ENCODE measurements around the gene CDH23.

CDH23 gene

GRCh38 chr10:71368643-71369042 is 28.1 kb upstream of the CDH23 start:
- intact Hi-C loops (cut with DNase I) = no loop called here
- DNase-seq = peak in 1 of 10 donors; percentile 3

- DNase-seq = peak in 2 of 10 donors; percentile 5 to 30
- intact Hi-C loops (cut with DNase I) = no loop called here
Observed at GRCh38 chr10:71369602-71370001, 27.1 kb upstream of the CDH23 start.

DNA sequence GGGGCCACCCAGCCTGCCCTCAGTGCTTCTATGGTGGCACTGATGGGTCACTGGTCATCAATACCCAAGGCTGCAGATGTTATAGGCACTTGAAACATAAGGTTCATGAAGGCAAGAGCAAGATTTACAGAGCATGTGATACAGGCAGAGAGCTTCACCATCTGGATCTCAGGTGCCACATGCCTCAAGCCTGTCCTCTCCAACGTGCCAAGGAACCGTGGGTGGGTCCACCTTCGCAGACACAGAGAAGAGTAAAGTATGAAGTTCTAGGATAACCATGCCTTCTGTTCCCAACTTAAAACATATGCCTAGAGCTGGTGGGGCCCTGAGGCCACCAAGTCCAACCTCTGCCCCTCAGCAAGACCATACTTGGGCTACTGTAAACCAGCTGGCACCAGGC is 26.7 kb upstream of the CDH23 start:
- intact Hi-C loops (cut with DNase I) = no loop called here

DNA sequence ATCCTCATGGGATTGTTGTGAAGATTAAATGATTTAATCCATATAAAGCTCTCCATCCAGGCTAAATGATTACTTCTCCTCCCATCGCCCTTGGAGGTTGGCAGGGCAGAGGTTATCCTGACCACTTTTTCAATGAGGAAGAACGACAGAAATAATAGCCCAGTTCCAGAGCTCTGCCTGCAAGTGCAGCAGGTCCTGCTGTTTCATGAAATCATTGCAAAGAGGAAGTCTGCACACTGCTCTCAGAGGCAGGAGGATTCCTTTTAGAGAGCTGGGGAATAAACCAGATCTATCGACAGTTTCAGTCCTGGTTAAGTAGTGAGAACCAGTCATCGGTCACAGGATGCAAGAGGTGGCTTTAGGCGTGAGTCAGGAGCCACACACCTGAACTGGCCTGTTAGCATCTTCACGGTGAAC is 25.0 kb upstream of the CDH23 start:
- intact Hi-C loops (cut with DNase I) = no loop called here
- peak in 2 of 10 donors; percentile 1 to 2 for DNase-seq

More for the DNA sequence above, 26.7 kb upstream of the CDH23 start:
- DNase-seq = peak in 2 of 10 donors; percentile 54 to 72

DNA sequence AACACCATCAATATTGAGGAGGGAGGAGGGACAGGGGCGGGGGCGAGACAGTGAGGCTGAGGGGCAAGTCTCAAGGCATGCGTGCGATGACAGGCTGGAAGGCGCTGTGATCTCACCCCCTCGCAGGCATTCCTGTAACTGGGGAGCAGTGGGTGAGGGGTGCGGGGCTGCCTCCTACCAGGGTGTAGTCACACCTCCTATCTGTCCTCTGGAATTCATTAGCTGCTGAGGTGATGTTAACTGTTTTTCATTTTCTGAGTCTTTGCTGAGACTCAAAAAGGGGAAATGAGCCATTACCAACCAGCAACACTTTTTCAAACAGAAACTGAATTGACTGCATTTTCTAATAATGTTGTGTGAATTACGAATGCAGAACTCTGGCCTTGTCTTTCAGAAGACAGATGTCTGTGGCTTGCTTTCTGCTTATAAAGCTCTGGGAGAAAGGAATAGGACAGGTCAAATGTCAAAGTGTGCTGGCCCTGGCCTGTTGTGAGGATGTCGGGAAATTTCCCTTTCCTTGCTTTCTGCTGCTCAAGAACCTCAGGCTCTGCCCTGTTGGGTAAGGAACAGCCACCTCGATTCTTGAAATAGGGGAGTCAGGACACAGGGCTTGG is 23.7 kb upstream of the CDH23 start:
- intact Hi-C loops (cut with DNase I) = no loop called here
- peak in 2 of 10 donors; percentile 43 to 77 for DNase-seq

- intact Hi-C loops (cut with DNase I) = no loop called here
Observed at GRCh38 chr10:71374481-71375233, 22.1 kb upstream of the CDH23 start.

DNA sequence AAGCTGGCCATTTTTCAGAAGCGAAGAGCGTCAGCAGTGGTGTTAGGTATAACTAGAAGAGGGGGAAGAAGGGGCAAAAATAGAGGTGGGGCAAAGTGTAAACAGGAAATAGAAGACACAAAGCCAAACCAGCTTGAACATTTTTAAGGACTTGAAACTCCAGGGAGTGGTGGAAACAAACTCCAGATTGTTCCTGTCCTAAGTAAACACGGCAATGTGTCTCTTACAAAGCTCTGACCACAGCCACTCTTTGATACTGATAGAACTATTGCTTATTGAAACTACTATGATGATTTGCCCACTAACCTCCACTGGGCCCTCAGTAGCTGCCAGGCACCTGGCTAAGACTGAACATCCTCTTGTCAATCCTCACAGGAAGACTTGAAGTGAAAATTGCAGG is 20.8 kb upstream of the CDH23 start:
- intact Hi-C loops (cut with DNase I) = loop anchor here (2.0 kb wide), 1 partner anchor 57 kb away; the partner anchor contains the start of gene SLC29A3
- peak in 2 of 10 donors; percentile 1 to 53 for DNase-seq

More at GRCh38 chr10:71374481-71375233, 22.1 kb upstream of the CDH23 start:
- peak in 2 of 10 donors; percentile 45 to 55 for DNase-seq

GRCh38 chr10:71378336-71379117 is 18.2 kb upstream of the CDH23 start:
- peak in 1 of 10 donors; percentile 51 for DNase-seq
- intact Hi-C loops (cut with DNase I) = no loop called here

DNA sequence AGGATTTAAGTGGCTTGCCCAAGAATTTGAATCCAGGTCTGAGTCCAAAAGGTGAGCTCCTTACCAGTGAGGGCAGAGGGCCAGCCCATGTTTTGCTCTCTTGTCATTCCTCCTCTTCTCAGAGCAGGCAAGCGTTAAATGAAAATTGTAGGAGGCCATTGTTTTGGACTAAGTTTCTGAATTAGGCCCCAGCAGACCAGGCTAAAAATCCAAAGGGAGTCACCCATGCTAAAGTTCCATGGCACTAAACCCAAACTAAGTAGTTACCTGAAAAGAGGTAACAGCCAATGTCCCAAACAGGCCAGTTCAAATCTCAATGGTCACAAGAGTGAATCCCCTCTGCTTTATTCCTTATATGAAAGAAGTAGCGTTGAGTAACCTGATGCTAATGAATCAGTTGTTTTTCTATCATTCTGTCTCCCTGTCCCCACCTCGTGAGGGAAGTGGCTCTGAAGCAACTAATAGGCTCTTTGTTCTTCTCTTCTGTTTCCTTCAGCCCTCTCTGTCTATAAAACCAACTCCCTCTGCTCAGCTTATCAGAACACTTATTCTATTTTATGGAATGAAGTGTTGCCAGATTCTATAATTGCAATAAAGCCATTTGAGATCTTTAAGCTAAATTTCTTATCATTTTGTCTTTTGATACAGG is 17.5 kb upstream of the CDH23 start:
- intact Hi-C loops (cut with DNase I) = no loop called here
- peak in 1 of 10 donors; percentile 30 for DNase-seq

DNA sequence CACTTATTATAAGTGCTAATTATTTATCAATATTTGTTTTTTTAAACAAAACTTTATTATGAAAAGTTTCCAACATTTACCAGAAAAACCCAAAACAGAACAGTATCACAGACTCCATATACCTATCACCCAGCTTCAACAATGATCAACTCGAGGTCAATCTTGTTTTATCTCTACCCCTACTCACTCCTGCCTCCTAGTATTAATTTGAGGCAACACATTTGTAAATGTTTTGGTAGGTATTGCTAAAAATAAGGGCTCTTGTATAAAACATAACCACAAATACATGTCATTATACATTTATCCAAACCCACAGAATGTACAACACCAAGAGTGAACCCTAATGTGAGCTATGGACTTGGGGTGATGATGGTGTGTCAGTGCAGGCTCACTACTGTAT is 15.9 kb upstream of the CDH23 start:
- intact Hi-C loops (cut with DNase I) = loop anchor here (5.0 kb wide), 2 partner anchors 326 to 516 kb away; no protein-coding TSS in a partner anchor

DNA sequence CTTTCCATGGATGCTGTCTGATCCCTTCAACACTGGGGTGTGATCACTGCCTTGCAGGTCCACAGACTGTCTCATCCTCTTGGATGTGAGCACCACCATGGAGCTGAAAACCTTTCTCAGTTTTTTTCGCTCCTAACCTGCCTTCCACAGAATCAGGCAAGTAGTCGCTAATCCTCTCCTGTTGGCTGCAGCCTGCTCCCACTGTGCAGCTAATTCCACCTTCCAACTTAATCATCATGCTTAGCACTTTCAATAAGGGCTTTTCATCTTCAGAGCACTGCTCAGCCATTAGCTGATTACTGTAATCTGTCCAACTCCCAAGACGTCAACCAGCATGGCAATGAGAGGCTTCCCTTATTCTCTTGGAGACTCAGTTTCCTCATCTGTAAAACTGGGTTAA is 15.1 kb upstream of the CDH23 start:
- DNase-seq = peak in 1 of 10 donors; percentile 1
- intact Hi-C loops (cut with DNase I) = loop anchor here (5.0 kb wide), 2 partner anchors 326 to 516 kb away; no protein-coding TSS in a partner anchor

More for the DNA sequence above, 15.9 kb upstream of the CDH23 start:
- no peak for DNase-seq

DNA sequence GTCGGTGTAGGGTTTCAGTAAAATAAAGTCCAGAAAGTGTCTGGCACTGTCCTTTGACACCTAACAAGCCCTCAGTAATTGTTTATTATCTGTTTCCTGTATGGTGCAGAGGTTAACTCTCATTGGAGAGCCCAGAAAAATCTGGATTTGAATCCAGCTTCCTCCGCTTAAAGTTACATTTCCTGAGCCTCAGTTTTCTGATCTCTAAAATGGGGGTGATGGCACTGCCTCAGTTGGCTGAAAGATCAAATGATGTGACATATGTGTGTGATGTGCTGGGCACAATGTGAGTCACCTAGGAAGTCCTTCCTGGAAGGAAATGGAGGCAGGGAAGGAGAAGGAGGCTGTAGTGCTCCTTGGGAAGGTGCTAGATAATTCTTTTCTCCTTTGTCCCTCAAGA is 14.7 kb upstream of the CDH23 start:
- intact Hi-C loops (cut with DNase I) = loop anchor here (5.0 kb wide), 2 partner anchors 325 to 515 kb away; no protein-coding TSS in a partner anchor
- no peak for DNase-seq

- intact Hi-C loops (cut with DNase I) = loop anchor here (5.0 kb wide), 2 partner anchors 325 to 515 kb away; no protein-coding TSS in a partner anchor
- DNase-seq = peak in 3 of 10 donors; percentile 1 to 28 (median 8)
Observed at GRCh38 chr10:71382757-71383156, 14.0 kb upstream of the CDH23 start.

DNA sequence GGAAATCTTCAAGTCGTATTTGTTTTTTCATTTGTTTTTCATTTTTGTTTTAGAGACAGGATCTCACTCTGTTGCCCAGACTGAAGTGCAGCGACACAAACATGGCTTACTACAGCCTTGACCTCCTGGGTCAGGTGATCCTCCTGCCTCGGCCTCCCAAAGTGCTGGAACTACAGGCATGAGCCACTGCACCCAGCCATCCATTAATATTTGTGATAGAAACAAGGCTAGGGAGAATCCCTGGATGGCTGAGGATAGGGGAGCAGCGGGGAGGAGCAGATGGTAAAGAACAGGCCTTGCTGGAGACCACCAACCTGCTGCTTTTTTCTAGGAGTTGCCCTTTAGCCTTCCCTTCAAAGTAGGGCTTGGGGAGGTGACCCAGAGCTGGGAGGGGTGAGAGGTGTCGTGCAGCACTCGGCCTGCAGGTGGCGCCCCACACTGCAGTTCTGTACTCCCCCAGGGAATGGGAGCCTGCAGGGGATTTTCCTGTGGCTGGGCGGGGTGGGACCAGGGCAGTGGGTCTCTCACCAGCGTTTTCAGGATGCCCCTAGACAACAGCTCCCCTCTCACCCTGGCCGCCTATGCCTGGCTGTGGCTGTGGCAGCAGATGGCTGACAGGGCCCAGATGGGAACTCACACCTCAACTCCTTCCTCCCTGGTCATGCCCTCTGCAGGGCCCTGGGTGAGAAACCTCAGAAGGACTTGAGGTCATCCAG is 12.6 kb upstream of the CDH23 start:
- intact Hi-C loops (cut with DNase I) = loop anchor here (1.0 to 5.0 kb wide), 3 partner anchors 186 to 513 kb away; no protein-coding TSS in a partner anchor
- DNase-seq = peak; percentile 53 to 97 (median 86)

DNA sequence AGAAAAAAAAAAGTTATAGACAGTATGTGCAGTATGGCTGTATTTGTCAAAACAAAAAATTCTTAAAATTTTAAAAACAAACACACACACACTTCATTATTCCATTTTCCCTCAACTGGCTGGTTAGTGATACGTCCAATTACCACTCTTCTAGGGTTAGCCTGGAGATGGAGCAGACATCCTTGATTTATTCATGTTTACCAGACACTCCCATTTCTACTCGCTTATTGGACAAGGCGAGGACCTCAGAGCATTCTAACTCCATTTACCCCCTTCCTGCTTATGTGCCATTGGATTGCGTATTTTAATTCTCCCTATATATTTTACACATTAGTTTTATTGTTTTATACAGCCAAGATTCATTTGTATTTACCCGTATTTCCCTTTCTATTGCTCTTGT is 8.5 kb upstream of the CDH23 start:
- intact Hi-C loops (cut with DNase I) = loop anchor here (5.0 kb wide), 1 partner anchor 219 kb away; no protein-coding TSS in a partner anchor
- DNase-seq = no peak

DNA sequence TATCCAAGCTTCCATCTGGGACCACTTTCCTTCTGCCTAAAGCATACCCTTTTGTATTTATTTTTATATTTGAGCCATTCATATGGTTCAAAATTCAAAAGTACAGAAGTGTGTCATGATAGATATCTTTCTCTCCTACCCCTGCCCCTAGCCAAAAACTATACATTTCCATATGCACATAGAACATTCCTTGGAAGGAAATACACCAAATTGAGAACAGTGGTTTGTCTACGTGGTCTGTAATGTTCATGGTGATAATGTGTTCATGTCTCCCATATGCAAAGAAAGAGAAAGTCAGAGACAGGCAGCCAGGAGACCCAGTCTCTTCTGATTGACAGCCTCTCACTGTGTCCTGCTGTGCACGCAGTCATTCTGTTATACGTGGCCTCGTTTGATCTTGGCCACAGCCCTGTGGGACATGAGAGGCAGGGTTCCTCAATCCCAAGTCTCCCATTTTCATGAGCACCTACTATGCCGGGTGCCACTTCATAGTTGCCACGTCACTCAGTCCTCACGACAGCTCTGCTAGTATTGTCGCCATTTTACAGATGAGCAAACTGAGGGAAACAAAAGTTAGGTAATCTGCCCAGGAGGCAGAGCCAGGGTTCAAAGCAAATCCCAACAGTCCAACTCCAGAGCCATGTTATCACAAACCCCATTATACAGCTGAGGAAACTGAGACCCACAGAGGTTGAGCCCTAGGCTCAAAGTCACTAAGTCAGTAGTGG is 8.0 kb upstream of the CDH23 start:
- intact Hi-C loops (cut with DNase I) = loop anchor here (5.0 kb wide), 1 partner anchor 219 kb away; no protein-coding TSS in a partner anchor
- peak in 1 of 10 donors; percentile 4 for DNase-seq

GRCh38 chr10:71389768-71390460 is 6.8 kb upstream of the CDH23 start:
- peak in 3 of 10 donors; percentile 23 to 78 (median 28) for DNase-seq
- intact Hi-C loops (cut with DNase I) = loop anchor here (5.0 kb wide), 1 partner anchor 217 kb away; no protein-coding TSS in a partner anchor

DNA sequence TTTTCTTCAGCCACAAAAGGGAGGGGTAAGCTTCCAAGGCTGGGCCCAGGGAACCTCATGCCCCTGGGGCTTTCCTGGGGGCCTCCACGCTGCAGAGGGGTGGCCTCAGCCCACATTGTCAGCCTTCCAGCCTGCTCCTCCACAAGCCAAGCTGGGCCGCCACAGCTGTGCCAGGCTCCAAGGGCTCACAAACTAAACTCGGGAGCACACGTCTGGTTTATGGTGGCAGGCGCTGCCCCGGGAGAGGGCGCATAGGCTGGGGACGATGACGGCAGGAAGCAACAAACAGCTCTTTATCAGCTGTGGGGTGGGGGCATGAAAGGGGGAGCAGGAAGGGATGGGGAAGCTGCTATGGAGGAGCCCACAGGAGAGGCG is 6.3 kb upstream of the CDH23 start:
- intact Hi-C loops (cut with DNase I) = no loop called here
- DNase-seq = peak in 9 of 10 donors; percentile 33 to 94 (median 55)
